ENCODE measurements around the gene RPP25. TPM values are rescaled to one million over a fixed set of nuclear protein-coding genes. Genes with fewer than 3 reads are reported as not detected.

Gene RPP25
- total and polyA plus RNA-seq, 10 of the 15 experiments (the other 5 are each of a cell fraction or from before 2014, with no cell fraction given) = 0.41 to 10.8 (median 4.7) TPM

DNA sequence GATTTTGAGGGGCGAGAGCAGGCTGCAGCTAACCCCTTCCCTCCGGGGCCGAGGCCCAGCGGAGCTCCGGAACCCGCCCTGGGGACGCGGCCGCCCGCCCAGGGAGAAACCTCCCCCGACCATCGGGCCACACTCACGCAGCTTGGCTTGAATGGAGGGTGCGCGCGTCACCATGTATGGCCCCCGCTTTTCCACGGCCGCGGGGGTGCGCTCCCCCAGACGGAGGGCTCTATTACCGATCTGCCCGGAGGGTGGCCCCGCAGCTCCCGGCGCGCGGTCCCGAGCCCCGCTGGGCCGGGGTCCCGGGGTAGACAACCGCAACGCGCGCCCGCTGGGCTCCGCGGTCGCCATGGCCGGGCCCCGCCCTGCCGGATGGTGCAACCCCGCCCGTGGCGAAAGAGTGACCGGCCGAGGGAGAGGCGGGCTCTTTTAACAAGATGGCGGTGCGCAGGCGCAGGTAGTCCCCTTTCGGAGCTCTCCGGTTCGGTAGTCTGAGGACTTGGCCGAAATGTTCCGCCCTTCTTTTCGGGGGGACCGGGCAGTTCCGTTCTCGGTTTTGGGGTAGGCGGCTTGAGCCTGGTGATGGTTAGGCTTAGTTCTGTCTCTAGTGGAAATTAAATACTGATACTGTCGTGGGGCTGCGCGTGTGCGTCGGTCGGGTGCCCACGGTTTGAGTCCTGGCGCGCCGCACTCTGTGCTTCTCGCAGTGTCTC is 50.0 kb downstream of the RPP25 start, which contains the start of gene FAM219B (continued):
- TF ChIP-seq PBX3 (IDR thresholded peaks at IDR 0.05; ENCODE audit: insufficient replicate concordance, low read depth, low read length) = peak; percentile 21
- TF ChIP-seq BHLHE40 (IDR thresholded peaks at IDR 0.05; ENCODE audit: borderline replicate concordance in 1 of 2, low read depth in 2 of 2, low read length in 1 of 2) = peak; percentile 41 to 74; a peak in 3 of 4 replicates
- TF ChIP-seq, protein P1, sequence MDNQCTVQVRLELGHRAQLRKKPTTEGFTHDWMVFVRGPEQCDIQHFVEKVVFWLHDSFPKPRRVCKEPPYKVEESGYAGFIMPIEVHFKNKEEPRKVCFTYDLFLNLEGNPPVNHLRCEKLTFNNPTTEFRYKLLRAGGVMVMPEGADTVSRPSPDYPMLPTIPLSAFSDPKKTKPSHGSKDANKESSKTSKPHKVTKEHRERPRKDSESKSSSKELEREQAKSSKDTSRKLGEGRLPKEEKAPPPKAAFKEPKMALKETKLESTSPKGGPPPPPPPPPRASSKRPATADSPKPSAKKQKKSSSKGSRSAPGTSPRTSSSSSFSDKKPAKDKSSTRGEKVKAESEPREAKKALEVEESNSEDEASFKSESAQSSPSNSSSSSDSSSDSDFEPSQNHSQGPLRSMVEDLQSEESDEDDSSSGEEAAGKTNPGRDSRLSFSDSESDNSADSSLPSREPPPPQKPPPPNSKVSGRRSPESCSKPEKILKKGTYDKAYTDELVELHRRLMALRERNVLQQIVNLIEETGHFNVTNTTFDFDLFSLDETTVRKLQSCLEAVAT (IDR thresholded peaks at IDR 0.05) = peak; percentile 88
- peak; percentile 39; the same call in 1 of the 2 replicates for TF ChIP-seq HCFC1 (IDR thresholded peaks at IDR 0.05; ENCODE audit: low read length)
- TF ChIP-seq, protein P2, sequence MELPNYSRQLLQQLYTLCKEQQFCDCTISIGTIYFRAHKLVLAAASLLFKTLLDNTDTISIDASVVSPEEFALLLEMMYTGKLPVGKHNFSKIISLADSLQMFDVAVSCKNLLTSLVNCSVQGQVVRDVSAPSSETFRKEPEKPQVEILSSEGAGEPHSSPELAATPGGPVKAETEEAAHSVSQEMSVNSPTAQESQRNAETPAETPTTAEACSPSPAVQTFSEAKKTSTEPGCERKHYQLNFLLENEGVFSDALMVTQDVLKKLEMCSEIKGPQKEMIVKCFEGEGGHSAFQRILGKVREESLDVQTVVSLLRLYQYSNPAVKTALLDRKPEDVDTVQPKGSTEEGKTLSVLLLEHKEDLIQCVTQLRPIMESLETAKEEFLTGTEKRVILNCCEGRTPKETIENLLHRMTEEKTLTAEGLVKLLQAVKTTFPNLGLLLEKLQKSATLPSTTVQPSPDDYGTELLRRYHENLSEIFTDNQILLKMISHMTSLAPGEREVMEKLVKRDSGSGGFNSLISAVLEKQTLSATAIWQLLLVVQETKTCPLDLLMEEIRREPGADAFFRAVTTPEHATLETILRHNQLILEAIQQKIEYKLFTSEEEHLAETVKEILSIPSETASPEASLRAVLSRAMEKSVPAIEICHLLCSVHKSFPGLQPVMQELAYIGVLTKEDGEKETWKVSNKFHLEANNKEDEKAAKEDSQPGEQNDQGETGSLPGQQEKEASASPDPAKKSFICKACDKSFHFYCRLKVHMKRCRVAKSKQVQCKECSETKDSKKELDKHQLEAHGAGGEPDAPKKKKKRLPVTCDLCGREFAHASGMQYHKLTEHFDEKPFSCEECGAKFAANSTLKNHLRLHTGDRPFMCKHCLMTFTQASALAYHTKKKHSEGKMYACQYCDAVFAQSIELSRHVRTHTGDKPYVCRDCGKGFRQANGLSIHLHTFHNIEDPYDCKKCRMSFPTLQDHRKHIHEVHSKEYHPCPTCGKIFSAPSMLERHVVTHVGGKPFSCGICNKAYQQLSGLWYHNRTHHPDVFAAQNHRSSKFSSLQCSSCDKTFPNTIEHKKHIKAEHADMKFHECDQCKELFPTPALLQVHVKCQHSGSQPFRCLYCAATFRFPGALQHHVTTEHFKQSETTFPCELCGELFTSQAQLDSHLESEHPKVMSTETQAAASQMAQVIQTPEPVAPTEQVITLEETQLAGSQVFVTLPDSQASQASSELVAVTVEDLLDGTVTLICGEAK (IDR thresholded peaks at IDR 0.05; ENCODE audit: borderline replicate concordance) = peak; percentile 62; the same call in 1 of the 2 replicates
- TF ChIP-seq KLF5 (IDR thresholded peaks at IDR 0.05; ENCODE audit: partially characterized antibody) = peak; percentile 63
- TF ChIP-seq POLR2AphosphoS2 (IDR thresholded peaks at IDR 0.05; ENCODE audit: low read depth, low read length) = 0 out of 2 replicates have a peak, but pooled peaks have one; percentile 30
- TF ChIP-seq TAF1 (IDR thresholded peaks at IDR 0.05; ENCODE audit: borderline replicate concordance, low read depth, low read length) = peak; percentile 66
- peak; percentile 82 for TF ChIP-seq POLR2A (IDR thresholded peaks at IDR 0.05; ENCODE audit: low read depth, low read length)
- peak; percentile 62; the same call in 1 of the 2 replicates for TF ChIP-seq ZNF24 (IDR thresholded peaks at IDR 0.05)
- 0 out of 2 replicates have a peak, but pooled peaks have one; percentile 44 for TF ChIP-seq ZNF217 (IDR thresholded peaks at IDR 0.05)
- TF ChIP-seq LARP7 (IDR thresholded peaks at IDR 0.05) = peak; percentile 80; the same call in 1 of the 2 replicates
- TF ChIP-seq RBBP5 (conservative IDR thresholded peaks at IDR 0.05) = 0 out of 2 replicates have a peak, but pooled peaks have one; percentile 42
- peak; percentile 65; the same call in 1 of the 2 replicates for TF ChIP-seq SIN3A (IDR thresholded peaks at IDR 0.05; ENCODE audit: low read depth, low read length)
- peak; percentile 90 for TF ChIP-seq GATAD2B (conservative IDR thresholded peaks at IDR 0.05; ENCODE audit: low read depth)
- TF ChIP-seq REST (IDR thresholded peaks at IDR 0.05; ENCODE audit: low read depth, low read length) = 0 out of 2 replicates have a peak, but pooled peaks have one; percentile 16
- TF ChIP-seq YBX1 (IDR thresholded peaks at IDR 0.05) = no peak

Measured in GM12878 (cell line).